Neural cell (in vitro differentiated cells): ENCODE measurements around the gene SMU1. TPM values are rescaled to one million over a fixed set of nuclear protein-coding genes. Genes with fewer than 3 reads are reported as not detected.

ENCODE experiments used
- H2AFZ ChIP-seq: fragments of 200-600, 300-800 bp; sonication (generic), shearing (Covaris generic); 2 replicates; pipeline ENCODE4 v1.6.0; 2014; ENCODE audit warnings: low read depth, mild to moderate bottlenecking, antibody characterized with exemption, low read length, moderate library complexity
- H3F3A ChIP-seq: fragments of 200-600 bp; shearing (Covaris generic); 2 replicates; pipeline ENCODE4 v1.6.1; 2016; ENCODE audit warnings: mild to moderate bottlenecking, moderate library complexity, mixed read lengths, antibody characterized with exemption, low read length; ENCODE audit not compliant: insufficient read depth, poor library complexity, severe bottlenecking
- H3K27ac ChIP-seq: fragments of 200-600, 300-800 bp; sonication (generic), shearing (Covaris generic); 2 replicates; pipeline ENCODE4 v1.5.1; 2014; ENCODE audit warnings: mild to moderate bottlenecking, low read length, moderate library complexity
- H3K27me3 ChIP-seq: fragments of 300-800, 200-600 bp; sonication (generic), shearing (Covaris generic); 2 replicates; pipeline ENCODE4 v1.6.0; 2014; ENCODE audit warnings: mild to moderate bottlenecking, low read depth, low read length, moderate library complexity; ENCODE audit not compliant: insufficient read depth
- H3K36me3 ChIP-seq: fragments of 300-800, 200-600 bp; sonication (generic), shearing (Covaris generic); 2 replicates; pipeline ENCODE4 v1.5.1; 2014; ENCODE audit warnings: mild to moderate bottlenecking, antibody characterized with exemption, low read length, moderate library complexity; ENCODE audit not compliant: insufficient read depth
- H3K4me2 ChIP-seq: fragments of 300-800, 200-600 bp; sonication (generic), shearing (Covaris generic); 2 replicates; pipeline ENCODE4 v1.6.0; 2014; ENCODE audit warnings: mild to moderate bottlenecking, low read length
- H3K4me3 ChIP-seq: fragments of 300-800, 200-600 bp; sonication (generic), shearing (Covaris generic); 2 replicates; pipeline ENCODE4 v1.5.1; 2014; ENCODE audit warnings: mild to moderate bottlenecking, low read length, moderate library complexity
- H3K79me2 ChIP-seq: fragments of 200-600 bp; shearing (Covaris generic); replicated peaks from 2 replicates; pipeline ENCODE4 v1.6.0; 2014; ENCODE audit warnings: mild to moderate bottlenecking, low read length, moderate library complexity; ENCODE audit not compliant: insufficient read depth
- H3K9ac ChIP-seq: fragments of 300-800, 200-600 bp; sonication (generic), shearing (Covaris generic); 2 replicates; pipeline ENCODE4 v1.6.1; 2016; ENCODE audit warnings: mild to moderate bottlenecking, low read length, mixed read lengths
- H3K9me2 ChIP-seq: fragments of 200-600 bp; shearing (Covaris generic); 2 replicates; pipeline ENCODE4 v1.6.1; 2016; ENCODE audit warnings: mild to moderate bottlenecking, low read length, mixed read lengths; ENCODE audit not compliant: insufficient read depth
- H3K9me3 ChIP-seq: fragments of 200-600, 300-800 bp; sonication (generic), shearing (Covaris generic); 2 replicates; pipeline ENCODE4 v1.6.1; 2016; ENCODE audit warnings: mild to moderate bottlenecking, mixed run types, low read length, moderate library complexity, mixed read lengths
- H4K20me1 ChIP-seq: fragments of 200-600 bp; shearing (Covaris generic); 2 replicates; pipeline ENCODE4 v1.6.1; 2016; ENCODE audit warnings: mild to moderate bottlenecking, mixed run types; ENCODE audit not compliant: insufficient read depth
- EP300 ChIP-seq: fragments of 450-650 bp; conservative IDR thresholded peaks from 2 replicates; pipeline ENCODE4 v1.6.1; 2014; ENCODE audit warnings: antibody characterized with exemption, mild to moderate bottlenecking, moderate library complexity; ENCODE audit not compliant: poor library complexity, severe bottlenecking
- EZH2 ChIP-seq: fragments of 200-600, 300-800 bp; shearing (Covaris generic), sonication (generic); IDR thresholded peaks from 2 replicates; pipeline ENCODE4 v1.6.1; 2014; ENCODE audit warnings: antibody characterized with exemption, low read length, borderline replicate concordance, mild to moderate bottlenecking; ENCODE audit not compliant: insufficient read depth, poor library complexity, severe bottlenecking
- MXI1 ChIP-seq: fragments of 450-650 bp; conservative IDR thresholded peaks from 2 replicates; pipeline ENCODE4 v1.6.1; 2014; ENCODE audit warnings: antibody characterized with exemption, mild to moderate bottlenecking; ENCODE audit not compliant: poor library complexity, severe bottlenecking
- POLR2AphosphoS5 ChIP-seq: IDR thresholded peaks from 2 replicates; pipeline ENCODE4 v1.6.1; 2012
- RAD21 ChIP-seq: fragments of 450-650 bp; conservative IDR thresholded peaks from 2 replicates; pipeline ENCODE4 v1.6.1; 2014; ENCODE audit warnings: antibody characterized with exemption, mild to moderate bottlenecking, moderate library complexity
- SMC3 ChIP-seq: fragments of 450-650 bp; conservative IDR thresholded peaks from 2 replicates; pipeline ENCODE4 v1.6.1; 2014; ENCODE audit warnings: antibody characterized with exemption, mild to moderate bottlenecking, moderate library complexity; ENCODE audit not compliant: poor library complexity
- TAF1 ChIP-seq: IDR thresholded peaks from 2 replicates; pipeline ENCODE4 v1.6.1; 2012; ENCODE audit warnings: low read depth
- polyA plus RNA-seq: library from polyadenylated mRNA; depleted of rRNA; stranded (reverse); fragments of >200 nt; gene quantifications from 2 replicates; pipeline ENCODE4 v1.2.3, GENCODE V29; 2014
- TF ChIP-seq, protein P1 (sequence below): IDR thresholded peaks from 2 replicates; pipeline ENCODE4 v1.6.1; 2012; ENCODE audit warnings: borderline replicate concordance
- TF ChIP-seq, protein P2 (sequence below): fragments of 450-650 bp; IDR thresholded peaks from 2 replicates; pipeline ENCODE4 v1.5.1; 2014; ENCODE audit warnings: antibody characterized with exemption, mild to moderate bottlenecking, moderate library complexity; ENCODE audit not compliant: poor library complexity, severe bottlenecking

SMU1 gene
- polyA plus RNA-seq, 1 donor from 2014 or later, result 27.4 TPM

- H3K4me2 ChIP-seq, result no peak overlapping the region
- H3K4me3 ChIP-seq, result no peak overlapping the region
- no peak overlapping the region for H3K27ac ChIP-seq
- TF ChIP-seq, protein P1, sequence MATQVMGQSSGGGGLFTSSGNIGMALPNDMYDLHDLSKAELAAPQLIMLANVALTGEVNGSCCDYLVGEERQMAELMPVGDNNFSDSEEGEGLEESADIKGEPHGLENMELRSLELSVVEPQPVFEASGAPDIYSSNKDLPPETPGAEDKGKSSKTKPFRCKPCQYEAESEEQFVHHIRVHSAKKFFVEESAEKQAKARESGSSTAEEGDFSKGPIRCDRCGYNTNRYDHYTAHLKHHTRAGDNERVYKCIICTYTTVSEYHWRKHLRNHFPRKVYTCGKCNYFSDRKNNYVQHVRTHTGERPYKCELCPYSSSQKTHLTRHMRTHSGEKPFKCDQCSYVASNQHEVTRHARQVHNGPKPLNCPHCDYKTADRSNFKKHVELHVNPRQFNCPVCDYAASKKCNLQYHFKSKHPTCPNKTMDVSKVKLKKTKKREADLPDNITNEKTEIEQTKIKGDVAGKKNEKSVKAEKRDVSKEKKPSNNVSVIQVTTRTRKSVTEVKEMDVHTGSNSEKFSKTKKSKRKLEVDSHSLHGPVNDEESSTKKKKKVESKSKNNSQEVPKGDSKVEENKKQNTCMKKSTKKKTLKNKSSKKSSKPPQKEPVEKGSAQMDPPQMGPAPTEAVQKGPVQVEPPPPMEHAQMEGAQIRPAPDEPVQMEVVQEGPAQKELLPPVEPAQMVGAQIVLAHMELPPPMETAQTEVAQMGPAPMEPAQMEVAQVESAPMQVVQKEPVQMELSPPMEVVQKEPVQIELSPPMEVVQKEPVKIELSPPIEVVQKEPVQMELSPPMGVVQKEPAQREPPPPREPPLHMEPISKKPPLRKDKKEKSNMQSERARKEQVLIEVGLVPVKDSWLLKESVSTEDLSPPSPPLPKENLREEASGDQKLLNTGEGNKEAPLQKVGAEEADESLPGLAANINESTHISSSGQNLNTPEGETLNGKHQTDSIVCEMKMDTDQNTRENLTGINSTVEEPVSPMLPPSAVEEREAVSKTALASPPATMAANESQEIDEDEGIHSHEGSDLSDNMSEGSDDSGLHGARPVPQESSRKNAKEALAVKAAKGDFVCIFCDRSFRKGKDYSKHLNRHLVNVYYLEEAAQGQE, result no peak
- TF ChIP-seq EZH2, result no peak
- TF ChIP-seq SMC3, result no peak
- no peak for TF ChIP-seq MXI1
- TF ChIP-seq, protein P2, sequence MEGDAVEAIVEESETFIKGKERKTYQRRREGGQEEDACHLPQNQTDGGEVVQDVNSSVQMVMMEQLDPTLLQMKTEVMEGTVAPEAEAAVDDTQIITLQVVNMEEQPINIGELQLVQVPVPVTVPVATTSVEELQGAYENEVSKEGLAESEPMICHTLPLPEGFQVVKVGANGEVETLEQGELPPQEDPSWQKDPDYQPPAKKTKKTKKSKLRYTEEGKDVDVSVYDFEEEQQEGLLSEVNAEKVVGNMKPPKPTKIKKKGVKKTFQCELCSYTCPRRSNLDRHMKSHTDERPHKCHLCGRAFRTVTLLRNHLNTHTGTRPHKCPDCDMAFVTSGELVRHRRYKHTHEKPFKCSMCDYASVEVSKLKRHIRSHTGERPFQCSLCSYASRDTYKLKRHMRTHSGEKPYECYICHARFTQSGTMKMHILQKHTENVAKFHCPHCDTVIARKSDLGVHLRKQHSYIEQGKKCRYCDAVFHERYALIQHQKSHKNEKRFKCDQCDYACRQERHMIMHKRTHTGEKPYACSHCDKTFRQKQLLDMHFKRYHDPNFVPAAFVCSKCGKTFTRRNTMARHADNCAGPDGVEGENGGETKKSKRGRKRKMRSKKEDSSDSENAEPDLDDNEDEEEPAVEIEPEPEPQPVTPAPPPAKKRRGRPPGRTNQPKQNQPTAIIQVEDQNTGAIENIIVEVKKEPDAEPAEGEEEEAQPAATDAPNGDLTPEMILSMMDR, result no peak
- no peak for TF ChIP-seq POLR2AphosphoS5
- TF ChIP-seq EP300, result no peak
- no peak for TF ChIP-seq RAD21
- TF ChIP-seq TAF1, result no peak
- H3K27me3 ChIP-seq, result no peaks in the 10 kb centered on the region
- no peaks in the 10 kb centered on the region for H3K9me3 ChIP-seq
- no peak overlapping the region for H3K9ac ChIP-seq
- no peaks in the 10 kb centered on the region for H4K20me1 ChIP-seq
- H3K36me3 ChIP-seq, result no peaks in the 10 kb centered on the region
- H3F3A ChIP-seq, result no peaks in the 10 kb centered on the region
- H2AFZ ChIP-seq, result no peak overlapping the region
- H3K79me2 ChIP-seq, result no peaks in the 10 kb centered on the region
- H3K9me2 ChIP-seq, result no peaks in the 10 kb centered on the region
Observed at GRCh38 chr9:33116860-33117259, 40.4 kb upstream of the SMU1 start.

- Histone ChIP-seq H3K27me3 (no peaks in the 10 kb centered on the region), H3K27ac (no peak overlapping the region), H3K9me3 (no peaks in the 10 kb centered on the region), H3K36me3 (no peaks in the 10 kb centered on the region), H3K4me2 (no peak overlapping the region), H2AFZ (no peak overlapping the region), H3F3A (no peaks in the 10 kb centered on the region), H3K79me2 (no peaks in the 10 kb centered on the region), H4K20me1 (no peaks in the 10 kb centered on the region), H3K9me2 (no peaks in the 10 kb centered on the region), H3K9ac (no peak overlapping the region), H3K4me3 (no peak overlapping the region)
- TF ChIP-seq RAD21 (no peak), EZH2 (no peak), SMC3 (no peak), EP300 (no peak)
- TF ChIP-seq, protein P2, result no peak
- TF ChIP-seq, protein P1, result no peak
Observed at GRCh38 chr9:33114746-33115145, 38.3 kb upstream of the SMU1 start.
